GM21717 (cell line): Measurements from ENCODE around the gene SUPT20H.

Source experiments
- ATAC-seq: cut with Tn5 transposase; IDR thresholded peaks from one replicate; pipeline ENCODE4 v1.9.1; 2021; ENCODE audit warnings: mild to moderate bottlenecking, moderate library complexity; ENCODE audit not compliant: unreplicated experiment

Gene SUPT20H

DNA sequence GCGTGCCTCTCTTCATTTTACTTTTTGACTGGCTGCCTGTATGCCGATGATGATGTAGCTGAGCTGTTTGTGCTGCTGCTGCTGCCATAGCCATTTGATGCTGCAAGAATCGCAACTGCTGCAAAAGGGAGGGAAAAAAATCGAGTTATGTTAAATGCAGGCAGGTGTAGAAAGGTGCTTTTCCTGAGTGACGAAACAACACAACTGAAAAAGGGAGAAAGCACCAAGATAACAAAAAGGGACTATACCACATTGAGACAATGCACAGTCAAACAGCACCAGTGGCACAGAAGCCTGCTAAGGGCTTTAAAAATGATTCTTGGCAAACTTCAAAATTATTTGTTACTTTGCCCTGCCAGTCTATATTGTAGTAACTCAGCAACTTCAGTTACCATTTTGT, 49.8 kb downstream of the SUPT20H start:
- ATAC-seq = no peak

DNA sequence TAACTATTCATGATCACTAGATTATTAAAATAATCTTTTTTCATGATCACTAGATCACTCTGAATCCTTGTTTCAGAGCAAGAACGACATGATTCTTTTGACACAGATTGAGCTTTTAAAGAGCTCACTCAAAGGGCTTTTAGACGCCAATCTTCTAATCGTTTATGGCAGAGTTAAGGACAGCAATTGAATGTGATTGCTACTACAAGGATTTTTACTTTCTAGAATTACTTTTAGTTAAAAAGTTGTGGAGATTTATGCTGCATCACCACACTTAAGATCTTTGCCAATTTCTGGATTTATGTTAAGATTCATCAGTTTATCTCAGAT, 57.6 kb downstream of the SUPT20H start:
- ATAC-seq = no peak

DNA sequence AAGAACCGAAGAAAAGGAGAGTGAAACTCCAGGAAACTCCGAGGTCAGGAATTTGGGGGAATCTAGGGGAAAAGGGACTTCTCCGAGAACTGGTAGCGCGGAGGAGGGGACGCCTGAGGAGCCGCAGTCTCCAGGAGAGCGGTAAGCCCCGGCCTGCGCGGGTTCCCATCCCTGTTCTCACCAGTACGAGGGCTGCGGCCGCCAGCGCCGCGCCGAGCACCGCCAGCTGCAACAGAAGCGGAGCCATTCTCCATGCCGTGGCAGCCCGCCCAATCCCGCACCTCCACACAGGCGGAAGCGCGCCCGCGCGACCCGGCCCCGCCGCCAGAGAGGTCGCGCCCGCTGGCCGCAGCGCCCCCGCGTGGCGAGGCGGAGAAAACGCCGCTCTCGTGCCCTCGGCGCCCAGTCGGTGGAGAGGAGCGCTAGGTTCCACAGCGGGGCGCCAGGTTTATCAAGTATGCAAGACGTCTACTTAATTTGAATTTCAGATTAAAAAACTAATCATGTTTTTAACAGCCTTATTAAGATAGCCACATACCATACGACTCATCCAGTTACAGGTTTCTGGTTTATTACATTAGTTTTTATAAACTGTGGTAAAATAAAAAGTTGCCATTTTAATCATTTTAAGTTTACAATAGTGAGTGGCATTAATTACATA, 60.3 kb downstream of the SUPT20H start, which contains the start of gene ALG5:
TSS of gene ALG5 (minus strand) at position 287 of the 661 bp plus-strand sequence. CDS start at position 247, 40 bp downstream.
- ATAC-seq = peak; percentile 57

DNA sequence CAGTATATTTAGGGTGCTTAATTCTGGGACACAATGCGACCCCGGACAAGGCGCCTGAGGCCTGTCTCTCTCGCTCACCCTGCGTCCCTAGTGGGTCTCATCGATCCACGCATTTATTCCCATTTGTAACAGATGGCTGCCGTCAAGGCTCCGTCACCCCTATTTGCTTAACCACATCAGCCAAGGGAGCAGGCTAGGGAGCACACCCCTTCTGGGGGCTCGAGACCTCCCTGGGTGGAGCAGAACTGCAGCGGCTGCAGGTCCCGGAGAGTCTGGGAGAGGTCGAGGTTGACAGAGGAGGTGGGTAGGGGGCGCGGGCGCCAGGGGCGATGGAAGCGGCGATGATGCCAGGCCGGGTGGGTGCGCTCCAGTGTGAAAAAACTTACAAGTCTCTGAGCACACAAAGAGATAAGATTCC, 60.9 kb downstream of the SUPT20H start:
- no peak for ATAC-seq

DNA sequence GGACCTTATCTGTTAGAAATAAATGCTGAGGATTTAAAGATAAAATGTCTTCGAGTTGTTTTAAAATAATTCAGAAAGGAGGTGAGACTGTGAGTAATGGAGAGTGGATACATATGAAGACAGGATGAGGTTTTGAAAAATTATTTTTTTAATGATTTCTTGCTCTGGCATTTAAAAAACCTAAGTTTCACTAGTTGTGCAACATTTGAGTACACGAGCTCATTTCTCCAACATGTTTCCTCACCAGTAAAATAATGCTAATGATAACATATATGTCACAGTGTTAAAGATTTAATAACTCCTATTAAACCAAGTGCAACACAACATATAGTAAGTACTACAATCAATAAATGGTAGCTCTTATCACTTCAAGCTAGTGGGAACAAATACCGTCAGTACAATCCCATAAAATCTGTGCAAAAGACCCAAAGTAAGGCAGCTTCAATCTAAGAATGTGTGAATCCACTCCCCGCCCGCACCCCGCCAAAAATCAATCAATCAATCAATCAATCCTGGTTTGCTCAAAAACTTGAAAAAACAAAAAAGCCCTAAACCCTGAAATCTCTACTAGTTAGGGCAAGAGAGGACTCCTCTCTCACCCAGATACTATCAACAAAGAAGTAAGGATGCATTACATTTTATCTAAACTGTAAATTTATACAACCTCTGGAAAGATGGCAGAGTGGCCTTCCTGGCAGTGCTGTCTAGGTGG, 61.6 kb downstream of the SUPT20H start:
- no peak for ATAC-seq

DNA sequence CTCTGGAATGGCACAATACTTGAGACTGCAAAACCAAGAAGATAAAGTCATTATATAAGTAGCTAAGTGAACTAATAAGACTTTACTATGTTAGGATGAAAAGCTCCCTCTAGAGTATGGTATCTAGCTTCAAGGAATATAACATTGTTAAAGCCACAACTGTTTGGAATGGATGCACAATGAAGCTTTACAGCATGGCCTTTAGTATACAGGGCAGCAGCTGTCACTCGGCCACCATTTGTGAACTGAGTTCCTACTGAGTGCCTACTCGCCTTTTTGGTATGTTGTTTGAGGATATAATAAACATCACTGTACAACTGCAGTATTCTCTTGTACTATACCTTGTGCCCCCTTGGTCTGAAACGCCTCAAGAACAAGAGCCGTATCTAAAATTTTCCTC, 67.1 kb downstream of the SUPT20H start:
- ATAC-seq = no peak

DNA sequence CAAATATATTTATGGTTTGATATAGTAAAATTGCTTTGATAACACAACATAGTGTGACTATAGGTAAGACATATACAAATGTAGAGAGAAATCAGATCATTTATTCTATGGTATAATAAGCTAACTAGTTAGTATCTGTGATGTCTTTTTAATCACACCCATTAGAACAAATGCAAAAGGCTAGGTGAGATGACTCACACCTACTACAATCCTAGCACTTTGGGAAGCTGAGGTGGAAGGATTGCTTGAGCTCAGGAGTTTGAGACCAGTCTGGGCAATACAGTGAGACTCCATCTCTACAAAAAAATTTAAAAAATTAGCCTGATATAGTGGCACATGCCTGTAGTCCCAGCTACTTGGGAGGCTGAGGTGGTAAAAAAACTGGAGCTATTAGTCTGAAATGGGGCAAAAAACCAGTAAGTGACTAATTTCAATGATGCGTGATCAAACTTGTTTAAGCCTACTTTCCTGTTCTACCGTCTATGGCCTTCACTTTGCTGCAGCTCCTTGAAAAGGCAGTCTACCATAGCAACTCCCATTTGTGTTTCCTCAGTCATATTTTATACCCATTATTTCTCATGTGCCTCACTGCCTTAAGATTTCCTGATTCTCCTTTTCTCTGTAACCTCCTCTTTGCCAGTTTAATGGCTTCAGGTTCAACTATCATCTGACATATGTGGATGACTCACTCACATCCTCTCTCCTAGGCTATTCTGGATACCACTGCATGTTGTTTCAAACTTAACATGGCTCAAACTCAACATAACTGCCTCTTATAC, 72.8 kb downstream of the SUPT20H start:
- no peak for ATAC-seq

DNA sequence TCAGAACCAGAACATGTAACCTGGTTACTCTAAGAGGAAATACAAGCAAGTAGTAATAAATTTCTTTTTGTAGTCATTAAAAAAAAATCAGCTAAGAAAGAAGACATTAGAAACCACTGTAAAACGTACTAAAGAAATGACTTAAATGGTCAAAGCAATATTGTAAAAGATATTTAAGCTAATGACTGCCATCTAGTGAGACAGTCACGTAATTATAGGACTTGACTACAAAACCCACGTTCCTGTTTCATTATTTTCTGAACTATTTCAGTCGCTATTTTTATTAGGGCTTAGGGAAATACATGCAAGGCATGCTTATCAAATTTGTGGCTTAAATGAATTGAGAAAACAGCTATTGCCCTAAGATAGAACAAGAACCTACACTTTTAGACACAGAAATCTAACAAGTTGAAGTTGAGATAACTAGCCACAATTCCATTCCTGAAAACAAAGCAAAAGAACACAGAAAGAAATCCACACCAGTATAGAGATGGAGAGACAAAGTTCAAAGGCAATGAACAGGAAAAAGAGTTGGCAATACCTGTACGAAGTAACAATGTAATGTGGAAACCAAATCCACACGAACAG, 78.2 kb downstream of the SUPT20H start:
- ATAC-seq = no peak

DNA sequence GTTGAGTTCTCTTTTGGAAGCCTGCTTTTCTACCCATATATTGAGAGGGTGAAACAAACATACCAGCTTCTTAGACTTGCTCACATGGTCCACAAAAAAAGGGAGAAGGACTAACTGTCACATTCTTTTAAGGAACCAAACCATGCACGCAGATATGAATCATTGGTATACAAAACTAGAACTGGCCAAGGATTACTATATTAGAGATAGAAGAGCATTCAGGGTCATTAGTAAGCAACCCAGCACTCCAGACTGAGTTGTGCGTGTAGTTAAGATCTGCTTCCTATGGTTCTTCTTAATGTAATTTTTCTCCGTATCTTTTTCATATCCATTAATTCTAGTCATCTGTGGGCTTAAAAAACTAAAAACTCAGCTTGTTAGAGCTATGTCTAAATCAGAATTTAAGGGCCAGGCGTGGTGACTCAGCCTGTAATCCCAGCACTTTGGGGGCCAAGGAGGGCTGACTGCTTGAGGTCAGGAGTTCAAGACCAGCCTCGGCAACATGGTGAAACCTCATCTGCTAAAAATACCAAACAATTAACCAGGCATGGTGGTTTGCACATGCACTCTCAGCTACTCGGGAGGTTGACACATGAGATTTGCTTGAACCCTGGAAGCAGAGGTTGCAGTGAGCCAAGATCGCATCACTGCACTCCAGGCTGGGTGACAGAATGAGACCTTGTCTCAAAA, 80.0 kb downstream of the SUPT20H start:
- ATAC-seq = no peak

DNA sequence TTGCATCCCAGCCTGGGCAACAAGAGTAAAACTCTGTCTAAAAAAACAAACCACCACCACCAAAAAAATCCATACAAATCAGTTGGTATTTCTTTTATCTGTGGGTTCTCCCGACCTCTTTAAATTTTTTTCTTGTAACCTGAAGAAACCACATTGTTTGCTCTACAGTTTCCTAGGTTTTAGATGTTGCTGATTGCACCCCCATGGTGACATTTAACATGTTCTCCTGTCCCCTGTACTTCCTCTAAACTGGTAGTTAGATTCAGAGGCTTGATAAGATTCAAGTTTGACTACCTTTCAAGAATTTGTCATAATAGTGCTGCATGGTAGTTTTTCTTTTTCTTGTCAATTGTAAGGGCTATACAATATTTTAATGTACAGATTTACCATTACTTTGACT, 84.3 kb downstream of the SUPT20H start:
- ATAC-seq = no peak

DNA sequence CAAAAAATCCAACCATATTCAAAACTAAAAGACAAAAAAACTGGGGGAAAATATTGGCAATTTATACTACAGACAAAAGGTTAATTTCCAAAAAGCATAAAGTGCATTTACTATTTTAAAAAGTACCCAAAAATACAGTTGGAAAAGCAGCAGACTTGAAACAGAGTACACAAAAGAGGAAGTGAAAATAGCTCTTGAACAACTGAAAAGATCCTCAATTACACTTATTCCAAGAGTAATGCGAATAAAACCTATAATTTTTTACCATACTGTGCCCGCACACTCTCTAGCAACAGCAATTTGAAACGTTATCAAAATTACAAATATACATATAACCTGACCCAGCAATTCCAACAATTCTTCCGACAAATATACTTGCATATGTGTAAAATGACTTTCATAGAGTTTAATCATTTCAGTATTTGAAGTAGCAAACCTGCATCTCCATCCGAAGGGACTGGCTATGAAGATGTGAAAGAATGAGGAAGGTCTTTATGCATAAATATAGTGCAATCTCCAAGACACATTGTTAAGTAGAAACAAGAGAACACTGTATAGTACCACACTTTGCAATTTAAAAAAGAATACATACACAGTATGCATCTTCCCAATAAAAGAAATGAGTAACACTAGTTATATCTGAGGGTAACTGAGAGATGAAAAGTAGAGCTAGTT, 85.7 kb downstream of the SUPT20H start:
- ATAC-seq = peak; percentile 84

DNA sequence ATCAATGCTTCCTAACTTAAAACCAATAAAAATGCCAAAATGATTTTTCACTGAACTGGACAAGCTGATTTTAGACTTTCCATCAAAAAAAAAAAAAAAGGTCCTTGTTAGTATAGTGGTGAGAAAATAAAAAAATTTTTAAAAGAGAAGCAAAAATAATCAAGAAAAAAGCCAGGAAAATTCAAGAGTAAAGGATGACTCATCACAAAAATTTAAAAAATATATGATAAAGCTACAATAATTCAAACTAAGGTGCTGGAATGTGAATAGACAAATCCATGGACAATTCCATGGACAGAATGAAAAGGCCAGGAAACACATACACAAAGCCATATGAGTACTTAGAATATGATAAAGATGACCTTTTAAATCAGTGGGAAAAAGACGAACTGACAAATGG, 86.5 kb downstream of the SUPT20H start:
- ATAC-seq = no peak

DNA sequence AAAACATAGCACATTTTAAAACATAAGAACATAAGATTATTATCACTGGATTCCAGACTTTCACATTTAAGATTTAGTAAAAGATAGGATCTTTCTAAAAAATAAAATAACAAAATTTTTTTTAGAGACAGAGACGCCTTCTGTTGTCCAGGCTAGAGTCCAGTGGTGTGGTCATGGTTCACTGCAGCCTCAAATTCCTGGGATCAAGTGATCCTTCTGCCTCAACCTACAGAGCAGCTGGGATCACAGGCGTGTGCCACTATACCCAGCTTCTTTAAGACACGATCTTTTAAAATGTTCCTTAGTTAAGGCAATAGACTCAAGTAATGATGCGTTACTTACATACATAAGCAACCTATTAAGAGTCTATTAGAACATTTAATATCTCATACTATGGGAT, 93.1 kb downstream of the SUPT20H start:
- no peak for ATAC-seq

DNA sequence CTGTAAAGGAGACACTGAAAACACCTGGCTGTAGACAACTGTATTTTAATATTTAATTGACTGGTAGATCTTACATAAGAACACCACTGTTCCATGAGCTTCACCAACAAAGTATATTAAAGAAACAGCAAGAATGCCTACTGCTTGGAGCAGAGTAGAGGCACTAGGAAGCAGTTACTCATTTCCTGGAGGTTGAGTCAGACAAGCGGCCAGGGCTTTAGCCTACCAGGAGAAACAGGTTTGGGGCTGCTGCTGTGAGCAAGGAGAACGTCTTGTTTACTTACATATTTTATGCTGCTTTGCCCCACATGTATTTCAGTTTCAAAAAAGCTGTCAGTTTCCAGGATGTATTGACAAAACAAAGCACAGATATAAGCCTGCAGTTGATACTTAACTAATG, 93.7 kb downstream of the SUPT20H start:
- no peak for ATAC-seq

DNA sequence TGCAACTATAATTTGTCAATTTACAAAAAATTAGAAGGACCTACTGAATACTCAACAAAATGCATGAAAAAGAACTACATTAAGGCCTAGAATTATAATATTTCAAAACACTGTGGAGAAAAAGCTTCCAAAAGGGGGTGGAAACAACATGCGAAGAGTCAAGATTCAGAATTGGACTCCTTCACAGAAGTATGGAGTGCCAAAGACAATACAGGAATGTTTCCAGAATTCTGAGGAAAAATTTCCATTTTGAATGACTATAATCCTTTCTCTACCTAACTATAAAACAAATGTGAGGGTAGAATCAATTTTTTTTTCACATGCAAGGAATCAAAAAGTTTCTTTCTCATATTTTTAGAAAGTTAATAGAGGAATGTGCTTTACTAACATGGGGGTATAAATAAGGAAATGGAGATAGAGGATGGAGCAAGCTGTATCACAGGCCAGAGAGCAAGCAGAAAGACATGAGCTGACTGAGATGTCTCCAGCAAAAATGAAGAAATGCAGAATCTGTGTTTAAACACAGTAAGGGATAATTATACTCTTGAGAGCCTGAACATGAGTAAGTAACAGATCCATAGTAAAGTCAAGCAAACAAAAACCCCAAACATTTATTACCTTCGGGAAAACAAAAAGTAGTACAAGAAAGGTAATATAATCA, 99.9 kb downstream of the SUPT20H start:
- ATAC-seq = no peak
